ENCODE measurements around the gene HOPX.
"Not testable (repeated sequence)": the region's sequence is repeated elsewhere in the genome, so short reads cannot be mapped to it uniquely, and the experiment has no call there.

HOPX gene

GRCh38 chr4:56653461-56654237 is 27.4 kb downstream of the HOPX start:
- DNase-seq = peak; percentile 71

- no peak for DNase-seq
These were observed 28.9 kb downstream of the HOPX start for GRCh38 chr4:56652196-56652595.

DNA sequence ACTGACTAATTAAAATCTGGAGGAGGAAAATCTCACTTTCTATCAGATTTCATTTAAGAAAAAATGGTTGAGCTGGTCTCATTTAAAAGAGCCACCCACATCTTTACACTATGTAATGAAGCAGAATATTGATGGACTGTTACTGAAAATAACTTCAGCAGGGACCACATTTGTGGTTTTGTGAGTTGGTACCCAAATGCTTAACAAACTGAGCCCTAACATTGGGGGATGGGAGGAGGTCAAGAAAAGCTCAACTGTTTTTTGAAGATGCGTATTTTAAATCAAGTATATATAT is 30.1 kb downstream of the HOPX start:
- DNase-seq = no peak

- DNase-seq = no peak
These were observed 30.6 kb downstream of the HOPX start for GRCh38 chr4:56650262-56651055.

GRCh38 chr4:56649445-56650261 is 31.4 kb downstream of the HOPX start:
- DNase-seq = no peak

DNA sequence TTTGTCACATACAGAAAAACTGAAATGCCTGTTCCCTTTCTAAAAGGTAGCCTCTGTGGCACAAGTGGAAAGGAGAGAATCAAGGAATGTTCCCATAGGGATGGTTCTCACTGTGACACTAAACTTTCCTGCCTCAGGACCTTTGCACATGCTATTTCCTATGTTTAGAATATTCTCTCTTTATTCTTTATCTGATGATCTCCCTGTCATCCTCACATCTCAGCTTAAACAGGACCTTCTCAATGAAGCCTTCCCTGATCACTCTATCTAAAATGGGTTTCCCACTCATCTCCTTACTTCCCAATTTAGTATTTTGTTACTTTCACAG is 32.3 kb downstream of the HOPX start:
- DNase-seq = no peak

DNA sequence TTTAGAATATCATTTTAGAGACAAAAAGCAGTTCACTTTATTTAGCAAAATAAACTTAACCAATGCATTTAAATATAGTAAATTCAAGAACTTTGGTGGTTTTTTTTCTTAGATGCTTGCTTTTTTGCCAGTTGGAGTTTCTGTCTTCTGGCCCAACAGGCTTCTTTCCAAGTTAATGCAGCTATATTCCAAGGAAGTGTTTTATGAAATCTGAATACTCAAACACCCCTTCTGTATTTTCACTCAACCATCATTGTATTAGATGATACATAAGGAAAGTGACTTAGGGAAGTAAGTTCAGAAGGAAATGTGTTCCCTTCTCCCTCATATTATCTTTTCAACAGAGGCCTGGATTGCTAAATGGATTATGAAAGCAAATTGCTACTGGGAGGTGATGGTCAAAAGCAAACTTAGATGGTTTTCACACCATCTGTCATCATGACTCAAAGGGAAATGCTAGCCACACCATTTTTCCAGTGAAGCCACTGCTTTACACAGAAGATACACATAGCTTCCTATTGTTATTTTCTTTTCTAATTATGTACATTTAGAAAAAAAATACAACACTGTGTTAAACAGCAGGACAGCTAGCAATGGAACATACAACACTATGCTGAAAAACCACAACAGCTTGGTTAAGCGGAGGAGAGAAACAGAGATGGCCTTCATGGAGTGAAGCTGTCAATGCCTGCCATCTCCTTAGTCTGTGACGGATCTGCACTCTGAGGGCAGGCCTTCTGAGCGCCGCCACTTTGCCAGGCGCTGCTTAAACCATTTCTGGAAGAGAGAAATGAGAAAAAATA is 32.9 kb downstream of the HOPX start:
- DNase-seq = no peak

GRCh38 chr4:56646341-56646740 is 34.8 kb downstream of the HOPX start:
- DNase-seq = no peak

DNA sequence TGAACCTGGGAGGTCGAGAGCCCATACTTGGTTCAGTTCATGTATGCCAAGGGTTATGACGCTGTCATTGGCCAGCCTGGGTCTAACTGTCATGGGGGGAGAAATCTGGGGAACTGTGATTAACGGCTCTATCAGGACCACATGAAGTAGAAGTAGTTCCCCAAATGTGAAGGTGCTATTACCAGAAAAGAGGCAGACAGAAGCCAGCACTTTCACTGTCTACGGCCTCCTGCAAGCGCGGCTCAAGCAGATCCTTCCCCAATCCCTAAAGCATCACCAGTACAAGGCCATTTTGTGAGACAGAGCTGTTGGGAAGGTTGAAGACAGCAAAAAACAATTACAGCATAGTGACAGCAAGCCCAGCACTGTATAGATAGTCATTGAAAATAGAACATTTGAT is 37.5 kb downstream of the HOPX start:
- DNase-seq = no peak

DNA sequence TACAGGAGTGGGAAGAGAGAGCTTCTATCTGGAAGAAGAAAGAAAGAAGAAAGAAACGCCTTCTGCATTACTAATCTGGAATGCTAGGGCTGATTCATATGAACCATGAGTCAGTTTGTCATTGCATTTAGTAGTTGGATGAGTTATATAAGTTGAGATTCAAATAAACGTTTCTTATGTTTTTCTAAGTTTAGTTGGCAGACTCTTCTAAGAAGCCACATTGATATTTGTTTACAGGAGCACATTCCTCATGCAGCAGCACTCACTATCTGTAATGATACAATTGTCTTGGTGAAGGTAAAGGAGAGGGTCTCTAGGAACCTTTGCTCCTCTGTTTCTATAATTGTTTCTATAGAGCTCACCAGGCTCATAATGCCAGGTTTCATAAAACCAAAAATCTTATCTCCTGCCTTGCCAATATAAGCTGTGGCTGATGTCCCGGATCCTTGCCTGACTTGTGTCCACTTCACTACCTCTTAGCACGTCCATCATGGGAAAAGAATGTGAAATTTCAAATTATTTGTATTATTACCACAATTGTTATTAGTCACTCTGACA is 39.5 kb downstream of the HOPX start:
- DNase-seq = no peak

DNA sequence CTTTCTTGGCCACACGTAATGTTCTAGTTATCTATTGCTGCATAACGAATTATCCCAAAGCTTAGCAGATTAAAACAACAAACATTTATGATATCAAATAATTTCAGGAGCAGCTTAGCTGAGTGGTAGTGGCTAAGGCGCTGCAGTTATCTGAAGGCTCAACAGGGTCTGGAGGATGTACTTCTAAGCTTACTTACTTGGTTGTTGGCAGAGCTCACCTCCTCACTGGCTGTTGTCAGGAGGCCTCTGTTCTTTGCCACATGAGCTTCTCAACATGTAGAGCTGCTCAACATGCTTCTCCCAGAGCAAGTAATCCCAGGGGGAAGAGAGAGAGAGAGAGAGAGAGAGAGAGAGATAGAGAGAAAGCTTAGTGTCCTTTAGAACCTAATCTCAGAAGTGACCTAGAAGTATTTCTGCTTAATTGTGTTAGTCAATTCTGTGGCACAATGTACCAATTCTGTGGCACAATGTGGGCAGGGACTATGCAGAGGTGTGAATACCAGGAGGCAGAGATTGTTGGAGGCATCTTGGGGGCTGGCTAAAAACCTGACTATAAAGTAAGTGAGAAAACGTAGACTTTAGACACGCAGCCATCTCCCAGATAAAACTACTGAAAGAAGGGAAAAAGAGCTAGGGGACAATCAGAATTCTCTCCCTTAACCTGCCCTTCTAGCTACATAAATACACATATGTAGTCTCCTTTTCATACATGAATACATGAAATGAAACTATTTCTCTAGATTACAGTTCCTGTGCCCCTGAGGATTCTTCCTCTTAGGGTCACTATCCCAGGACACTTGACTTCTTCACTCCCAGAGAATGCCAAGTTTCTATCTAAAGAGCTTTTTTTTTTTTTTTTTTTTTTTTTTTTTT is 40.2 kb downstream of the HOPX start:
- DNase-seq = no peak

DNA sequence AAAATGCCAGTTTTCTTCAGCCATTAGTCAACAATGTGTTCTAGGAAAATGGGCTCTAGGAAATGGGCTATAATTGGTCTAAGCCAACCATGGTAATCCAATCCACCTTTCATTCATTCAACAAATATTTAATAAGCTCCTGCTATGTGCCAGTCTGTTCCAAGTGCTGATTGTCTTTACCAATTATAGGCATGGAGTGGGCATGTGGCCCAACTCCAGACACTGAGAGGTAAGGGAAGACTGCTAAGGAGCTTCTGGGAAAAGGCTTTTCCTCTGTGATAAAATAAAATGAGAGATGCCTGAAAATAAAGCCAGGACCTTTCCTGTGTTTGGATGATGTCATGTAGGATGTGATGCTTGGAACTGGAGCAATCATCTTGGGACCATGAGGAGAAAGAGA is 43.3 kb downstream of the HOPX start:
- no peak for DNase-seq

DNA sequence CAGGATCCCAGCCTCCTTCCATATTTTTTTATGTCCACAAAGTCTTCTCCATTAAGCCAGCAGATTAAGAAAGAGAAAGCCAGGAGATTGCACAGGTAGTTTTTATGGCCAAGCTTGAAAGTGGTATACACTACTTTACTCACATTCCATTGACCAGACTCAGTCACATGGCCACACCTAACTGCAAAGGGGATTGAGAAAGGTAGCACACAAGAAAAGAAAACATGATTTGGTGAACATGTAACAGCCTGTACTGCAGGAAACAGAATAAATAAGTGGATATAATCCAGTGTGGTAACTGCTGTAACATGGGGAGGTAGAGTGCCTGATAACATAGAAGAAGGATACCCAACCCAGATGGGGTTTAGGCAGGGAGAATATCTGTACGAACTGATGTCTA is 43.9 kb downstream of the HOPX start:
- DNase-seq = no peak

DNA sequence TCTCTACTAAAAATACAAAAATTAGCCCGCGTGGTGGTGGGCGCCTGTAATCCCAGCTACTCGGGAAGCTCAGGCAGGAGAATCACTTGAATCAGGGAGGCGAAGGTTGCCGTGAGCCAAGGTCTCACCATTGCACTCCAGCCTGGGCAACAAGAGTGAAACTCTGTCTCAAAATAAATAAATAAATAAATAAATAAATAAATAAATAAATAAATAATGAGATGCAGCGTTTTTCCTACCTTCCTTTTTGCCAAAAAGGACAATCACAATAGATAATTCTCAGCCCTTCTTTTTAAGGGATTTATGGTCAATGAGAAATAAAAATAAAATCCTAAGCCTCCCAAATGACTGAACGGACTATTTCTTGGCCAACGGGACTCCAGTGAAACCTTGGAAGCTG is 46.1 kb downstream of the HOPX start:
- DNase-seq = not testable (repeated sequence)

DNA sequence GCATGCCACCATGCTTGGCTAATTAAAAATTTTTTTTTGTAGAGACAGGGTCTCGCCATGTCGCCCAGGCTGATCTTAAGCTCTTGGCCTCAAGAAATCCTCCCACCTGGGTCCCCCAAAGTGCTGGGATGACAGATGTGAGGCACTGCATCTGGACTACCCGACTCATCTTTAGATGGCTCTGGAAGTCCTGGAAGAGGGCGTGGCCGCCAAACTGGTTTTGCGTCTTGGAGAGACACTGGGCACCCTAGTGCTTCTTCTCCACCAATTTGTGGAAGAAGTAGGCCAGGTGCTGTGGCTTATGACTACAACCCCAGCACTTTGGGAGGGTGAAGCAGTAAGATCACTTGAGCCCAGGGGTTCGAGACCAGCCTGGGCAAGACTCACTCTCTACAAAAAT is 47.6 kb downstream of the HOPX start:
- DNase-seq = no peak

DNA sequence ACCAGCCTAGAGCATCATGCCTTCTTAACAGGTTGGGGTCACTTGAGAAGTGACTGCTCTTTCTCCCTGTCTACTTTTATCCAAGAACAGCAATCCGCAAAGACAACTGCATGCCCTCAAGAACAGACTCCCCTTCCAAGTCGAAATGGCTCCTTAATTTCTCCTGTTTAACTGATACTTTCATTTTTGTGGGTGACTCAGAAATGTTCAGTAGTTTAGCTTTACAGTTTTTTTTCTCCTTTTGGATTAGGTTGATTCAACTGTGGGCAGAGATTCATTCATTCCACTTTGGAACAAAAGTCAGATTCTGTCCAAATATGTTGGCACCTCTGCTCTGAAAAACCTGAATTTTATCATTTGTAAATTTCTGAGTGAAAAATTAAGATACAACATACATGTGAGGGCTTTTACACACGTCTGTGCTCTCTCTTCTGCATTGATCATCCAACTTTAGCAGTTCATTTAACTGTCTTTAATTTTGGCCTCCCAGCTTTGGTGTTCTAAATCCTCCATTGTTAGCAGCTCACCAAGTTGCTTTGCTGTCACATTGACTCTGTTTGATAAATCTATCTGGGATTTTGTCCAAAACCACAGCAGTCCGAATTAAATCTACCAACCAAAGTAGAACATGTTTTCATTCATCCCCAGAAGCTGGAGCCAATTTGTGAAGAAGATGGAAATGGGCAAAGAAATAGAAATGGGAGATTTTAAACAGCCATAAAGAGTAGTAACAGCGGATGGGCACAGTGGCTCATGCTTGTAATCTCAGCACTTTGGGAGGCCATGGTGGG is 50.0 kb downstream of the HOPX start:
- DNase-seq = no peak

DNA sequence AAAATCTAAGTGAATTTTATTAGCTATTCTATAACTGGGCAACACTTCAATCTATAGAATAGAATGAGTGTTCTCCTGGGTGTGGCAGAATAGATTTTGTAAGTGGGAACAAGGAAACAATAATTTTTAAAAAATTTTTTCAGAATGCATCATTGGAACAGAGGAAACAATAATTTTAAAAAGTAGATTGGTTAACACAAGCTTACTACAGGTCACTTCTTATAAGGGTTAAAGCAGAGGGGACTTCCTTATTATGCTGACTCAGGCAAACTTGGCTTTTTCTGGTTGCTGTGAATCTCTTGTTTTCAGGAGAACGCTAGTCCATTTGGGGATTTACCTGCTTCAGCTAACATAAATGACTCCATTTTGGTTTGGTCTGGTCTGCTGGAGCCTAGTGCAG is 52.5 kb downstream of the HOPX start:
- no peak for DNase-seq

DNA sequence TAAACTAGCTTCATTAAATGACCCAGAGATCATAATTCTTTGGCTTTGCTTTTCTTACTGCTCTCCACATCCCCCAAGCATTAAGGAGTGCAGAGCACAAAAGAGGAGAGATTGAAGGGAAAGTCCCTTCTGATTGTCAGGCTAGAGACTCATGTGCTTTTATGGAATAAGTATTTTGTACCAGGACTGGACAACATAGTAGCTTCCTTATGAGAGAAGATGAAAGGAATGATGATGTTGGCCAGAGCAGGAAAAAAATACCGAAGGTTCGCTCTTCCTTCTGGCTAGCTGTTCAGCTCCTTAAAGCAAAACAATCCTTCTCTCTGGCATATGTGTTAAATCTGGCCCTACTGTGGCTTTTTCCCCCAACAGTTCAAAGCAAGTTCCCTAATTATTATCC is 53.1 kb downstream of the HOPX start:
- no peak for DNase-seq

DNA sequence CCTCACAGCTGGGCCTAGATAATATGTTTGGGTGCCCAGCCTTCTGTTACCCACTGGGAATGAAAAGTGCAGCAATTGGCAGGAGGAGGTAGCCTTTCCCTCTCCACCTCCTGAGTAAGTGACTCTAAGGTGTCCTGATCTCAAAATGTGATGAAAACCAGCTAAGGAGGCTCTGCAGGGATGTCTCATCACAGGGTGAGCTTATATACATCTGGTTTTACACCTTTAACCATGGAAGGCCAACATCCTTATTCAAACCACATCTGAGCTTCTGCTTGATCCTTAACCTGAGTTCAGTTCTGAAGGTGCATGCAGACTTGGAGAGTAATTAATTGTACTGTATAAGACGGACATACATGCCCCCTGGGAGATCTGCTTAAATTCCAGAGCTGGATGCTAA is 53.7 kb downstream of the HOPX start:
- no peak for DNase-seq

DNA sequence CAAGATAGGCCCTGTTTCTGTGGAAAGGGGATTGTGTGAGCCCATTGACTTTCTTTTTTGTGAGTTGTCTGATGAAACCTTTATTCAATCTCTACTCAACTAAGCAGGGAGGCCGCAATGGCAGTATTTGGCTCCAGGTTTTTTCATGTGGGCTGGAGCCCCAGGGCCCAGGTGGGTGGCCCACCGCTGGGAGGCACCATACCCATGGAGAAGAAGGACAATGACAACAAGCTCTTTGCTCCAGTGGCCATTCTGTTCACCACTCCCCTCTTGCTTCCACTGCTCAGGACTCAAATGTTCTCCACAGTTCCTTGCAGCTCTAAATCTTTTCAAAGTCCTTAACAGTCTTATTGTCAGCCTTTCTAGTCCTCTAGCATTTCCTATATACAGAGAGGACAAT is 54.1 kb downstream of the HOPX start:
- no peak for DNase-seq

DNA sequence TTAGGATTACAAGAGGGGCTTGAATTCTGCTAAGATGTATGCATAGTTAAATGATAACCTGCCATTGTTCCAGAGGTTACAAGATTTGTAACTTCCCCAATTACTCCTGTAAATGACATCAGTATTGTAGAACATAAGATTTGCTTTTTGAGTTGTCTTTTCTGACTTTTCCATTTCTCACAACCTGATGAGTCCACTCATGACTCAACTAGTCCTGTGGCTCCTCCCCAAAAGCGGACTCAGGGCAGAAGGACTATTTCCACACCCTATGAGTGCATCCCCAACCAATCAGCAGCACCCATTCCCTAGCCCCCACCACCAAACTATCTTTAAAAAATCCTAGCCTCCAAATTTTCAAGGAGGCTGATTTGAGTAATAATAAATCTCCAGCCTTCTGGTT is 54.7 kb downstream of the HOPX start:
- DNase-seq = no peak
